ENCODE data around the gene LRRC3B.

Gene LRRC3B

GRCh38 chr3:26624209-26624765, 1.7 kb downstream of the LRRC3B start:
- no peaks in the 10 kb centered on the region for H3K9me3 ChIP-seq (ENCODE audit: control insufficient read depth, low read length)
- H3K4me2 ChIP-seq (ENCODE audit: low read length): no peak overlapping the region
- H3K27ac ChIP-seq: no peak overlapping the region
- no peaks in the 10 kb centered on the region for H3K27me3 ChIP-seq (ENCODE audit: control insufficient read depth, insufficient read depth, low read length)
- no peak overlapping the region for H3K4me3 ChIP-seq (ENCODE audit: low read depth, low read length)
- H3K9ac ChIP-seq: no peak overlapping the region
- TF ChIP-seq CTCF (IDR thresholded peaks at IDR 0.05): no peak
- H3K36me3 ChIP-seq (ENCODE audit: control insufficient read depth, insufficient read depth, low read length): no peaks in the 10 kb centered on the region
- no peaks in the 10 kb centered on the region for H3K79me2 ChIP-seq
- no peak overlapping the region for H2AFZ ChIP-seq
- H3K4me1 ChIP-seq: no peaks in the 10 kb centered on the region

- no peak for TF ChIP-seq CTCF (IDR thresholded peaks at IDR 0.05)
- no peaks in the 10 kb centered on the region for H3K4me1 ChIP-seq
- H3K36me3 ChIP-seq (ENCODE audit: control insufficient read depth, insufficient read depth, low read length): no peaks in the 10 kb centered on the region
- H3K9me3 ChIP-seq (ENCODE audit: control insufficient read depth, low read length): no peaks in the 10 kb centered on the region
- no peak overlapping the region for H3K4me2 ChIP-seq (ENCODE audit: low read length)
- no peak overlapping the region for H2AFZ ChIP-seq
- no peak overlapping the region for H3K4me3 ChIP-seq (ENCODE audit: low read depth, low read length)
- no peak overlapping the region for H3K9ac ChIP-seq
- H3K79me2 ChIP-seq: no peaks in the 10 kb centered on the region
- H3K27ac ChIP-seq: no peak overlapping the region
- no peaks in the 10 kb centered on the region for H3K27me3 ChIP-seq (ENCODE audit: control insufficient read depth, insufficient read depth, low read length)
These were observed 2.6 kb downstream of the LRRC3B start for GRCh38 chr3:26625187-26625586.

- Histone ChIP-seq H3K27ac (no peak overlapping the region), H3K4me2 (ENCODE audit: low read length) (no peak overlapping the region)
These were observed 4.5 kb downstream of the LRRC3B start for GRCh38 chr3:26627080-26627479.

GRCh38 chr3:26628915-26629314, 6.3 kb downstream of the LRRC3B start:
- Histone ChIP-seq H3K79me2 (no peaks in the 10 kb centered on the region), H3K9ac (no peak overlapping the region), H3K36me3 (ENCODE audit: control insufficient read depth, insufficient read depth, low read length) (no peaks in the 10 kb centered on the region), H3K4me2 (ENCODE audit: low read length) (no peak overlapping the region), H3K27me3 (ENCODE audit: control insufficient read depth, insufficient read depth, low read length) (no peaks in the 10 kb centered on the region), H2AFZ (no peak overlapping the region), H3K27ac (no peak overlapping the region), H3K4me3 (ENCODE audit: low read depth, low read length) (no peak overlapping the region), H3K9me3 (ENCODE audit: control insufficient read depth, low read length) (no peaks in the 10 kb centered on the region), H3K4me1 (no peaks in the 10 kb centered on the region)
- no peak for TF ChIP-seq CTCF (IDR thresholded peaks at IDR 0.05)

More at GRCh38 chr3:26627080-26627479, 4.5 kb downstream of the LRRC3B start:
- H3K79me2 ChIP-seq: no peaks in the 10 kb centered on the region
- H3K27me3 ChIP-seq (ENCODE audit: control insufficient read depth, insufficient read depth, low read length): no peaks in the 10 kb centered on the region
- H3K9me3 ChIP-seq (ENCODE audit: control insufficient read depth, low read length): no peaks in the 10 kb centered on the region
- no peak for TF ChIP-seq CTCF (IDR thresholded peaks at IDR 0.05)
- no peak overlapping the region for H2AFZ ChIP-seq
- H3K9ac ChIP-seq: no peak overlapping the region
- no peaks in the 10 kb centered on the region for H3K36me3 ChIP-seq (ENCODE audit: control insufficient read depth, insufficient read depth, low read length)
- H3K4me3 ChIP-seq (ENCODE audit: low read depth, low read length): no peak overlapping the region
- H3K4me1 ChIP-seq: no peaks in the 10 kb centered on the region

- TF ChIP-seq CTCF (IDR thresholded peaks at IDR 0.05): no peak
- Histone ChIP-seq H2AFZ (no peak overlapping the region), H3K36me3 (ENCODE audit: control insufficient read depth, insufficient read depth, low read length) (no peaks in the 10 kb centered on the region), H3K4me2 (ENCODE audit: low read length) (no peak overlapping the region), H3K4me3 (ENCODE audit: low read depth, low read length) (no peak overlapping the region), H3K27ac (no peak overlapping the region), H3K4me1 (no peaks in the 10 kb centered on the region), H3K79me2 (no peaks in the 10 kb centered on the region), H3K27me3 (ENCODE audit: control insufficient read depth, insufficient read depth, low read length) (no peaks in the 10 kb centered on the region), H3K9ac (no peak overlapping the region), H3K9me3 (ENCODE audit: control insufficient read depth, low read length) (no peaks in the 10 kb centered on the region)
These were observed 8.3 kb downstream of the LRRC3B start for GRCh38 chr3:26630669-26631389.

Measured in parathyroid adenoma (tissue), 2 donors.